ENCODE results near the gene WAPL.
"Not testable (repeated sequence)": the region's sequence is repeated elsewhere in the genome, so short reads cannot be mapped to it uniquely, and the experiment has no call there.

- not testable (repeated sequence) for TF ChIP-seq POLR2A (IDR thresholded peaks at IDR 0.05; ENCODE audit: low read depth); POLR2AphosphoS5 (IDR thresholded peaks at IDR 0.05)
- TF ChIP-seq, protein P1, sequence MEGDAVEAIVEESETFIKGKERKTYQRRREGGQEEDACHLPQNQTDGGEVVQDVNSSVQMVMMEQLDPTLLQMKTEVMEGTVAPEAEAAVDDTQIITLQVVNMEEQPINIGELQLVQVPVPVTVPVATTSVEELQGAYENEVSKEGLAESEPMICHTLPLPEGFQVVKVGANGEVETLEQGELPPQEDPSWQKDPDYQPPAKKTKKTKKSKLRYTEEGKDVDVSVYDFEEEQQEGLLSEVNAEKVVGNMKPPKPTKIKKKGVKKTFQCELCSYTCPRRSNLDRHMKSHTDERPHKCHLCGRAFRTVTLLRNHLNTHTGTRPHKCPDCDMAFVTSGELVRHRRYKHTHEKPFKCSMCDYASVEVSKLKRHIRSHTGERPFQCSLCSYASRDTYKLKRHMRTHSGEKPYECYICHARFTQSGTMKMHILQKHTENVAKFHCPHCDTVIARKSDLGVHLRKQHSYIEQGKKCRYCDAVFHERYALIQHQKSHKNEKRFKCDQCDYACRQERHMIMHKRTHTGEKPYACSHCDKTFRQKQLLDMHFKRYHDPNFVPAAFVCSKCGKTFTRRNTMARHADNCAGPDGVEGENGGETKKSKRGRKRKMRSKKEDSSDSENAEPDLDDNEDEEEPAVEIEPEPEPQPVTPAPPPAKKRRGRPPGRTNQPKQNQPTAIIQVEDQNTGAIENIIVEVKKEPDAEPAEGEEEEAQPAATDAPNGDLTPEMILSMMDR (IDR thresholded peaks at IDR 0.05): not testable (repeated sequence)
These were observed 7.1 kb upstream of the WAPL start for GRCh38 chr10:86528736-86529135.

Measured in esophagus muscularis mucosa (tissue), 3 donors.